HepG2 (cell line): ENCODE results near the gene FCHSD1. TPM values are rescaled to one million over a fixed set of nuclear protein-coding genes. Genes with fewer than 3 reads are reported as not detected.

ENCODE experiments used
- AGO1 ChIP-seq: fragments of 200-400 bp; formaldehyde crosslinking; IDR thresholded peaks from 2 replicates; pipeline ENCODE4 v1.6.1; 2017; ENCODE audit warnings: mild to moderate bottlenecking, low read depth, low read length, moderate library complexity; ENCODE audit not compliant: poor library complexity, severe bottlenecking
- ARNT2 ChIP-seq: sonication (generic); formaldehyde crosslinking; IDR thresholded peaks from 2 replicates; pipeline ENCODE4 v1.8.0; 2022; ENCODE audit warnings: mild to moderate bottlenecking, low read depth, missing genetic modification reagents, moderate library complexity
- DDIT3 ChIP-seq: sonication (generic); formaldehyde crosslinking; IDR thresholded peaks from 2 replicates; pipeline ENCODE4 v1.4.0; 2020; ENCODE audit warnings: mild to moderate bottlenecking, missing genetic modification reagents
- GMEB2 ChIP-seq: IDR thresholded peaks from 2 replicates; pipeline ENCODE4 v1.6.1; 2016; ENCODE audit warnings: missing biosample characterization, missing genetic modification reagents, low read depth
- KMT2B ChIP-seq: IDR thresholded peaks from 2 replicates; pipeline ENCODE4 v1.6.1; 2016; ENCODE audit warnings: missing genetic modification reagents, missing compliant biosample characterization
- NFE2L1 ChIP-seq: sonication (generic); formaldehyde crosslinking; IDR thresholded peaks from 2 replicates; pipeline ENCODE4 v1.4.0; 2020; ENCODE audit warnings: missing genetic modification reagents, mild to moderate bottlenecking, borderline replicate concordance
- NFRKB ChIP-seq: fragments of 450-650 bp; IDR thresholded peaks from 2 replicates; pipeline ENCODE4 v1.6.1; 2017
- NR0B2 ChIP-seq: sonication (generic); formaldehyde crosslinking; IDR thresholded peaks from 2 replicates; pipeline ENCODE4 v1.4.0; 2020; ENCODE audit warnings: mild to moderate bottlenecking, missing genetic modification reagents
- POLR2A ChIP-seq, 2 experiments: IDR thresholded peaks; 2 replicates each; pipeline ENCODE4 v1.6.1; 2011; ENCODE audit warnings: low read depth in 2 of 2, low read length in 2 of 2, mild to moderate bottlenecking in 1 of 2, moderate library complexity in 1 of 2; ENCODE audit not compliant: insufficient read depth in 1 of 2
- POLR2G ChIP-seq: fragments of 200-400 bp; formaldehyde crosslinking; IDR thresholded peaks from 2 replicates; pipeline ENCODE4 v1.6.1; 2018; ENCODE audit warnings: mild to moderate bottlenecking, low read depth, low read length, moderate library complexity
- SIN3B ChIP-seq: fragments of 150-350 bp; IDR thresholded peaks from 2 replicates; pipeline ENCODE4 v1.6.1; 2014; ENCODE audit warnings: low read length
- SNAPC5 ChIP-seq: sonication (generic); formaldehyde crosslinking; IDR thresholded peaks from 2 replicates; pipeline ENCODE4 v1.8.1; 2023; ENCODE audit warnings: mild to moderate bottlenecking, missing genetic modification reagents, borderline replicate concordance
- SP5 ChIP-seq: IDR thresholded peaks from 2 replicates; pipeline ENCODE4 v1.6.1; 2016; ENCODE audit warnings: low read depth, borderline replicate concordance
- TBX2 ChIP-seq: sonication (generic); formaldehyde crosslinking; IDR thresholded peaks from 2 replicates; pipeline ENCODE4 v1.5.0; 2020; ENCODE audit warnings: missing genetic modification reagents, mild to moderate bottlenecking, borderline replicate concordance
- ZBTB38 ChIP-seq: sonication (generic); formaldehyde crosslinking; IDR thresholded peaks from 2 replicates; pipeline ENCODE4 v1.5.1; 2020; ENCODE audit warnings: mild to moderate bottlenecking, missing genetic modification reagents
- ZFP36L2 ChIP-seq: sonication (generic); formaldehyde crosslinking; IDR thresholded peaks from 2 replicates; pipeline ENCODE4 v1.4.0; 2020; ENCODE audit warnings: missing genetic modification reagents
- ZNF121 ChIP-seq: sonication (generic); formaldehyde crosslinking; IDR thresholded peaks from 2 replicates; pipeline ENCODE4 v1.5.0; 2020; ENCODE audit warnings: mild to moderate bottlenecking, missing genetic modification reagents
- ZNF367 ChIP-seq: sonication (generic); formaldehyde crosslinking; IDR thresholded peaks from 2 replicates; pipeline ENCODE4 v1.4.0; 2020; ENCODE audit warnings: missing genetic modification reagents, borderline replicate concordance
- ZNF562 ChIP-seq: sonication (generic); formaldehyde crosslinking; IDR thresholded peaks from 2 replicates; pipeline ENCODE4 v1.8.0; 2022; ENCODE audit warnings: missing genetic modification reagents, borderline replicate concordance
- ZNF570 ChIP-seq: sonication (generic); formaldehyde crosslinking; IDR thresholded peaks from 2 replicates; pipeline ENCODE4 v1.4.0; 2020; ENCODE audit warnings: mild to moderate bottlenecking, missing genetic modification reagents, borderline replicate concordance
- ZNF660 ChIP-seq: sonication (generic); formaldehyde crosslinking; IDR thresholded peaks from 2 replicates; pipeline ENCODE4 v1.5.1; 2020; ENCODE audit warnings: mild to moderate bottlenecking, low read depth, missing genetic modification reagents, borderline replicate concordance
- polyA plus RNA-seq, 8 experiments: library from polyadenylated mRNA; depleted of rRNA in 3 of 8; stranded (reverse) in 7 of 8; unstranded in 1 of 8; fragments of >200 nt; fragmentation: Illumina TruSeq in 4 of 8; extraction: Trizol in 4 of 8; gene quantifications; 2 replicates each; pipeline versions ENCODE4 v1.2.1 to v1.2.3, GENCODE V29; 2011 to 2016; ENCODE audit warnings: low read depth in 4 of 8, missing spikeins in 1 of 8, mixed read lengths in 1 of 8; ENCODE audit not compliant: insufficient read depth in 1 of 8
- total RNA-seq, 5 experiments: library from RNA; depleted of rRNA; stranded (reverse); fragments of >200 nt; fragmentation: Illumina TruSeq; extraction: Trizol; gene quantifications; 2 replicates each; pipeline ENCODE4 v1.2.3, GENCODE V29; 2016; ENCODE audit warnings: low read depth in 1 of 5
- TF ChIP-seq, protein P1 (sequence below): sonication (generic); formaldehyde crosslinking; IDR thresholded peaks from 2 replicates; pipeline ENCODE4 v1.5.0; 2020; ENCODE audit warnings: missing genetic modification reagents
- TF ChIP-seq, protein P2 (sequence below): sonication (generic); formaldehyde crosslinking; conservative IDR thresholded peaks from 2 replicates; pipeline ENCODE4 v1.4.0; 2020; ENCODE audit warnings: missing genetic modification reagents
- TF ChIP-seq, protein P3 (sequence below): sonication (generic); formaldehyde crosslinking; conservative IDR thresholded peaks from 2 replicates; pipeline ENCODE4 v1.4.0; 2020; ENCODE audit warnings: missing genetic modification reagents

The FCHSD1 gene
- total and polyA plus RNA-seq, 2 of the 13 experiments (the other 11 are each of a cell fraction or from before 2014, with no cell fraction given): 5.5 to 15.4 TPM

GRCh38 chr5:141590127-141590526 is 61.1 kb downstream of the FCHSD1 start (continued):
- TF ChIP-seq KMT2B (no peak), SNAPC5 (CRISPR knock-in tag) (no peak), NR0B2 (CRISPR knock-in tag) (no peak), ZNF660 (CRISPR knock-in tag) (no peak), DDIT3 (no peak), ZFP36L2 (CRISPR knock-in tag) (no peak), TBX2 (CRISPR knock-in tag) (no peak), ZNF562 (CRISPR knock-in tag) (no peak), POLR2G (no peak), ZBTB38 (CRISPR knock-in tag) (no peak), ZNF570 (CRISPR knock-in tag) (no peak), SIN3B (no peak), AGO1 (no peak), ARNT2 (CRISPR knock-in tag) (no peak), GMEB2 (CRISPR knock-in tag) (no peak), ZNF367 (no peak), NFRKB (no peak), POLR2A (IDR thresholded peaks at IDR 0.05; ENCODE audit: insufficient read depth in 1 of 2, low read depth in 2 of 2, low read length in 2 of 2) (no peak), SP5 (CRISPR knock-in tag) (no peak), NFE2L1 (CRISPR knock-in tag) (no peak), ZNF121 (CRISPR knock-in tag) (no peak)
- TF ChIP-seq, protein P1, sequence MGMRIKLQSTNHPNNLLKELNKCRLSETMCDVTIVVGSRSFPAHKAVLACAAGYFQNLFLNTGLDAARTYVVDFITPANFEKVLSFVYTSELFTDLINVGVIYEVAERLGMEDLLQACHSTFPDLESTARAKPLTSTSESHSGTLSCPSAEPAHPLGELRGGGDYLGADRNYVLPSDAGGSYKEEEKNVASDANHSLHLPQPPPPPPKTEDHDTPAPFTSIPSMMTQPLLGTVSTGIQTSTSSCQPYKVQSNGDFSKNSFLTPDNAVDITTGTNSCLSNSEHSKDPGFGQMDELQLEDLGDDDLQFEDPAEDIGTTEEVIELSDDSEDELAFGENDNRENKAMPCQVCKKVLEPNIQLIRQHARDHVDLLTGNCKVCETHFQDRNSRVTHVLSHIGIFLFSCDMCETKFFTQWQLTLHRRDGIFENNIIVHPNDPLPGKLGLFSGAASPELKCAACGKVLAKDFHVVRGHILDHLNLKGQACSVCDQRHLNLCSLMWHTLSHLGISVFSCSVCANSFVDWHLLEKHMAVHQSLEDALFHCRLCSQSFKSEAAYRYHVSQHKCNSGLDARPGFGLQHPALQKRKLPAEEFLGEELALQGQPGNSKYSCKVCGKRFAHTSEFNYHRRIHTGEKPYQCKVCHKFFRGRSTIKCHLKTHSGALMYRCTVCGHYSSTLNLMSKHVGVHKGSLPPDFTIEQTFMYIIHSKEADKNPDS (CRISPR knock-in tag): no peak
- TF ChIP-seq, protein P2, sequence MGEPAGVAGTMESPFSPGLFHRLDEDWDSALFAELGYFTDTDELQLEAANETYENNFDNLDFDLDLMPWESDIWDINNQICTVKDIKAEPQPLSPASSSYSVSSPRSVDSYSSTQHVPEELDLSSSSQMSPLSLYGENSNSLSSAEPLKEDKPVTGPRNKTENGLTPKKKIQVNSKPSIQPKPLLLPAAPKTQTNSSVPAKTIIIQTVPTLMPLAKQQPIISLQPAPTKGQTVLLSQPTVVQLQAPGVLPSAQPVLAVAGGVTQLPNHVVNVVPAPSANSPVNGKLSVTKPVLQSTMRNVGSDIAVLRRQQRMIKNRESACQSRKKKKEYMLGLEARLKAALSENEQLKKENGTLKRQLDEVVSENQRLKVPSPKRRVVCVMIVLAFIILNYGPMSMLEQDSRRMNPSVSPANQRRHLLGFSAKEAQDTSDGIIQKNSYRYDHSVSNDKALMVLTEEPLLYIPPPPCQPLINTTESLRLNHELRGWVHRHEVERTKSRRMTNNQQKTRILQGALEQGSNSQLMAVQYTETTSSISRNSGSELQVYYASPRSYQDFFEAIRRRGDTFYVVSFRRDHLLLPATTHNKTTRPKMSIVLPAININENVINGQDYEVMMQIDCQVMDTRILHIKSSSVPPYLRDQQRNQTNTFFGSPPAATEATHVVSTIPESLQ (CRISPR knock-in tag): no peak
- TF ChIP-seq, protein P3, sequence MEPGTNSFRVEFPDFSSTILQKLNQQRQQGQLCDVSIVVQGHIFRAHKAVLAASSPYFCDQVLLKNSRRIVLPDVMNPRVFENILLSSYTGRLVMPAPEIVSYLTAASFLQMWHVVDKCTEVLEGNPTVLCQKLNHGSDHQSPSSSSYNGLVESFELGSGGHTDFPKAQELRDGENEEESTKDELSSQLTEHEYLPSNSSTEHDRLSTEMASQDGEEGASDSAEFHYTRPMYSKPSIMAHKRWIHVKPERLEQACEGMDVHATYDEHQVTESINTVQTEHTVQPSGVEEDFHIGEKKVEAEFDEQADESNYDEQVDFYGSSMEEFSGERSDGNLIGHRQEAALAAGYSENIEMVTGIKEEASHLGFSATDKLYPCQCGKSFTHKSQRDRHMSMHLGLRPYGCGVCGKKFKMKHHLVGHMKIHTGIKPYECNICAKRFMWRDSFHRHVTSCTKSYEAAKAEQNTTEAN (CRISPR knock-in tag): no peak
